Dendritic cell treated with granulocyte-macrophage colony-stimulating factor and Interleukin-4, amounts not matched to agents 40 ng/mL and 50 ng/mL, for 4 days (primary cell): ENCODE results near the gene SLC7A5.
"Not testable (repeated sequence)": the region's sequence is repeated elsewhere in the genome, so short reads cannot be mapped to it uniquely, and the experiment has no call there.

ENCODE experiments used
- H3K27ac Mint-ChIP-seq: one replicate; pipeline ENCODE4 v1.8.0; 2022; ENCODE audit warnings: mild to moderate bottlenecking, mixed read lengths
- H3K27me3 Mint-ChIP-seq: one replicate; pipeline ENCODE4 v1.8.0; 2022; ENCODE audit warnings: mild to moderate bottlenecking, mixed read lengths
- H3K36me3 Mint-ChIP-seq: one replicate; pipeline ENCODE4 v1.8.0; 2022; ENCODE audit warnings: low read depth, mixed read lengths
- H3K4me1 Mint-ChIP-seq: one replicate; pipeline ENCODE4 v1.8.0; 2022; ENCODE audit warnings: low read depth, mixed read lengths
- H3K4me3 Mint-ChIP-seq: one replicate; pipeline ENCODE4 v1.8.0; 2022; ENCODE audit warnings: mild to moderate bottlenecking, moderate library complexity, mixed read lengths
- H3K9me3 Mint-ChIP-seq: one replicate; pipeline ENCODE4 v1.8.0; 2022; ENCODE audit warnings: mixed read lengths
- intact Hi-C: fragments of 100-400 bp; cut with micrococcal nuclease; formaldehyde crosslinking; loops from one replicate; pipeline ENCODE4 v1.15.0; 2022

Gene SLC7A5

GRCh38 chr16:87833548-87833947, 35.8 kb downstream of the SLC7A5 start:
- Mint-ChIP-seq H3K27ac (no peak overlapping the region), H3K4me3 (no peak overlapping the region), H3K9me3 (no peaks in the 10 kb centered on the region), H3K27me3 (no peaks in the 10 kb centered on the region), H3K4me1 (peaks cover 33% of the 10 kb centered on the region), H3K36me3 (peaks cover 79% of the 10 kb centered on the region)
- intact Hi-C loops: no loop called here

GRCh38 chr16:87832741-87833502, 36.4 kb downstream of the SLC7A5 start:
- Mint-ChIP-seq H3K27ac (peak overlapping the region; percentile 9), H3K36me3 (peaks cover 73% of the 10 kb centered on the region), H3K4me3 (no peak overlapping the region), H3K9me3 (no peaks in the 10 kb centered on the region), H3K4me1 (peaks cover 33% of the 10 kb centered on the region), H3K27me3 (no peaks in the 10 kb centered on the region)
- intact Hi-C loops: no loop called here

GRCh38 chr16:87832137-87832527, 37.2 kb downstream of the SLC7A5 start:
- intact Hi-C loops: no loop called here
- no peaks in the 10 kb centered on the region for H3K27me3 Mint-ChIP-seq
- no peak overlapping the region for H3K4me3 Mint-ChIP-seq
- H3K4me1 Mint-ChIP-seq: peaks cover 31% of the 10 kb centered on the region
- no peaks in the 10 kb centered on the region for H3K9me3 Mint-ChIP-seq
- H3K36me3 Mint-ChIP-seq: peaks cover 65% of the 10 kb centered on the region
- H3K27ac Mint-ChIP-seq: no peak overlapping the region

GRCh38 chr16:87831421-87832136, 37.7 kb downstream of the SLC7A5 start:
- H3K36me3 Mint-ChIP-seq: peaks cover 59% of the 10 kb centered on the region
- H3K4me3 Mint-ChIP-seq: no peak overlapping the region
- H3K9me3 Mint-ChIP-seq: no peaks in the 10 kb centered on the region
- peaks cover 26% of the 10 kb centered on the region for H3K4me1 Mint-ChIP-seq
- intact Hi-C loops: no loop called here
- H3K27ac Mint-ChIP-seq: no peak overlapping the region
- H3K27me3 Mint-ChIP-seq: peaks cover 4% of the 10 kb centered on the region

- Mint-ChIP-seq H3K4me1 (peaks cover 20% of the 10 kb centered on the region), H3K36me3 (peaks cover 52% of the 10 kb centered on the region), H3K9me3 (no peaks in the 10 kb centered on the region), H3K27ac (no peak overlapping the region), H3K27me3 (peaks cover 4% of the 10 kb centered on the region), H3K4me3 (no peak overlapping the region)
- intact Hi-C loops: no loop called here
These were observed 38.5 kb downstream of the SLC7A5 start for GRCh38 chr16:87830673-87831420.

- H3K4me1 Mint-ChIP-seq: peaks cover 20% of the 10 kb centered on the region
- H3K4me3 Mint-ChIP-seq: no peak overlapping the region
- intact Hi-C loops: no loop called here
- H3K27ac Mint-ChIP-seq: no peak overlapping the region
- H3K36me3 Mint-ChIP-seq: peaks cover 51% of the 10 kb centered on the region
- no peaks in the 10 kb centered on the region for H3K9me3 Mint-ChIP-seq
- H3K27me3 Mint-ChIP-seq: peaks cover 5% of the 10 kb centered on the region
These were observed 39.2 kb downstream of the SLC7A5 start for GRCh38 chr16:87829988-87830672.

GRCh38 chr16:87829622-87829980, 39.7 kb downstream of the SLC7A5 start:
- Mint-ChIP-seq H3K27ac (no peak overlapping the region), H3K9me3 (no peaks in the 10 kb centered on the region), H3K4me3 (no peak overlapping the region), H3K27me3 (peaks cover 10% of the 10 kb centered on the region), H3K4me1 (peaks cover 18% of the 10 kb centered on the region), H3K36me3 (peaks cover 48% of the 10 kb centered on the region)
- intact Hi-C loops: no loop called here

GRCh38 chr16:87828907-87829621, 40.2 kb downstream of the SLC7A5 start:
- H3K4me3 Mint-ChIP-seq: no peak overlapping the region
- no peak overlapping the region for H3K27ac Mint-ChIP-seq
- intact Hi-C loops: no loop called here
- H3K36me3 Mint-ChIP-seq: peaks cover 42% of the 10 kb centered on the region
- H3K27me3 Mint-ChIP-seq: peaks cover 14% of the 10 kb centered on the region
- peaks cover 12% of the 10 kb centered on the region for H3K4me1 Mint-ChIP-seq
- H3K9me3 Mint-ChIP-seq: no peaks in the 10 kb centered on the region

- peaks cover 16% of the 10 kb centered on the region for H3K27me3 Mint-ChIP-seq
- H3K36me3 Mint-ChIP-seq: peaks cover 36% of the 10 kb centered on the region
- H3K27ac Mint-ChIP-seq: no peak overlapping the region
- H3K4me3 Mint-ChIP-seq: no peak overlapping the region
- H3K4me1 Mint-ChIP-seq: peaks cover 10% of the 10 kb centered on the region
- intact Hi-C loops: no loop called here
- H3K9me3 Mint-ChIP-seq: no peaks in the 10 kb centered on the region
These were observed 41.0 kb downstream of the SLC7A5 start for GRCh38 chr16:87828071-87828906.

GRCh38 chr16:87827588-87827915, 41.8 kb downstream of the SLC7A5 start:
- H3K4me1 Mint-ChIP-seq, H3K9me3 Mint-ChIP-seq, H3K4me3 Mint-ChIP-seq, H3K27ac Mint-ChIP-seq, intact Hi-C loops: not testable (repeated sequence)
- Mint-ChIP-seq H3K27me3 (peaks cover 16% of the 10 kb centered on the region), H3K36me3 (peaks cover 33% of the 10 kb centered on the region)

- Mint-ChIP-seq H3K27ac (no peak overlapping the region), H3K4me3 (no peak overlapping the region), H3K4me1 (no peaks in the 10 kb centered on the region), H3K9me3 (no peaks in the 10 kb centered on the region), H3K27me3 (peaks cover 22% of the 10 kb centered on the region), H3K36me3 (peaks cover 27% of the 10 kb centered on the region)
- intact Hi-C loops: no loop called here
These were observed 42.3 kb downstream of the SLC7A5 start for GRCh38 chr16:87826798-87827587.

- H3K4me3 Mint-ChIP-seq, H3K4me1 Mint-ChIP-seq, H3K9me3 Mint-ChIP-seq, intact Hi-C loops, H3K27ac Mint-ChIP-seq: not testable (repeated sequence)
- Mint-ChIP-seq H3K36me3 (peaks cover 21% of the 10 kb centered on the region), H3K27me3 (peaks cover 23% of the 10 kb centered on the region)
These were observed 42.9 kb downstream of the SLC7A5 start for GRCh38 chr16:87826407-87826797.
